Jurkat, Clone E6-1 (cell line): Measurements from ENCODE around the gene NES.

Source experiments
- DNase-seq: peaks from one replicate; pipeline ENCODE4 v3.0.0-alpha.2; 2011; ENCODE audit warnings: low read depth, low spot score
- H3K4me3 ChIP-seq: 2 replicates; pipeline ENCODE4 v1.5.1; 2011; ENCODE audit warnings: mild to moderate bottlenecking, low read length, control low read depth, moderate library complexity

The NES gene

GRCh38 chr1:156666862-156667609, 10.2 kb downstream of the NES start:
- no peak for DNase-seq
- H3K4me3 ChIP-seq: no peak overlapping the region

GRCh38 chr1:156665539-156665938, 11.7 kb downstream of the NES start:
- DNase-seq: no peak
- no peak overlapping the region for H3K4me3 ChIP-seq

- no peak for DNase-seq
- H3K4me3 ChIP-seq: no peak overlapping the region
These were observed 12.3 kb downstream of the NES start for GRCh38 chr1:156664767-156665411.

GRCh38 chr1:156664046-156664766, 13.0 kb downstream of the NES start:
- H3K4me3 ChIP-seq: no peak overlapping the region
- DNase-seq: no peak

- peak; percentile 52 for DNase-seq
- no peak overlapping the region for H3K4me3 ChIP-seq
These were observed 14.0 kb downstream of the NES start for GRCh38 chr1:156663178-156663577.

GRCh38 chr1:156662800-156663055, 14.5 kb downstream of the NES start:
- H3K4me3 ChIP-seq: no peak overlapping the region
- DNase-seq: no peak

GRCh38 chr1:156662005-156662799, 15.0 kb downstream of the NES start:
- DNase-seq: no peak
- H3K4me3 ChIP-seq: peak overlapping the region; percentile 79

GRCh38 chr1:156660752-156661112, 16.5 kb downstream of the NES start:
- H3K4me3 ChIP-seq: peak overlapping the region; percentile 79
- no peak for DNase-seq

GRCh38 chr1:156659988-156660751, 17.0 kb downstream of the NES start:
- DNase-seq: peak; percentile 89
- peak overlapping the region; percentile 79 for H3K4me3 ChIP-seq

GRCh38 chr1:156659661-156659987, 17.6 kb downstream of the NES start:
- H3K4me3 ChIP-seq: peak overlapping the region; percentile 21; the same call in 1 of the 2 replicates
- no peak for DNase-seq

- no peak overlapping the region for H3K4me3 ChIP-seq
- DNase-seq: no peak
These were observed 18.1 kb downstream of the NES start for GRCh38 chr1:156658945-156659574.

- H3K4me3 ChIP-seq: no peak overlapping the region
- DNase-seq: no peak
These were observed 18.7 kb downstream of the NES start for GRCh38 chr1:156658496-156658895.

- H3K4me3 ChIP-seq: no peak overlapping the region
- no peak for DNase-seq
These were observed 19.4 kb downstream of the NES start for GRCh38 chr1:156657741-156658319.

GRCh38 chr1:156656806-156657740, 20.1 kb downstream of the NES start:
- no peak for DNase-seq
- no peak overlapping the region for H3K4me3 ChIP-seq

GRCh38 chr1:156655904-156656516, 21.2 kb downstream of the NES start:
- DNase-seq: no peak
- no peak overlapping the region for H3K4me3 ChIP-seq

- no peak for DNase-seq
- H3K4me3 ChIP-seq: no peak overlapping the region
These were observed 21.9 kb downstream of the NES start for GRCh38 chr1:156655151-156655903.
